LNCaP clone FGC (cell line): Measurements from ENCODE around the gene RIT1.

Experiments used
- DNase-seq: peaks from one replicate; pipeline ENCODE4 v3.0.0-alpha.2; 2011; ENCODE audit warnings: low read depth
- H3K4me3 ChIP-seq: 2 replicates; pipeline ENCODE4 v1.5.1; 2011; ENCODE audit warnings: mild to moderate bottlenecking, low read depth, low read length, control low read depth
- TF ChIP-seq, protein P1 (sequence below): IDR thresholded peaks from 2 replicates; pipeline ENCODE4 v1.5.1; 2012; ENCODE audit warnings: mild to moderate bottlenecking; ENCODE audit not compliant: control insufficient read depth, insufficient read depth; ENCODE audit errors: extremely low read depth

The RIT1 gene

DNA sequence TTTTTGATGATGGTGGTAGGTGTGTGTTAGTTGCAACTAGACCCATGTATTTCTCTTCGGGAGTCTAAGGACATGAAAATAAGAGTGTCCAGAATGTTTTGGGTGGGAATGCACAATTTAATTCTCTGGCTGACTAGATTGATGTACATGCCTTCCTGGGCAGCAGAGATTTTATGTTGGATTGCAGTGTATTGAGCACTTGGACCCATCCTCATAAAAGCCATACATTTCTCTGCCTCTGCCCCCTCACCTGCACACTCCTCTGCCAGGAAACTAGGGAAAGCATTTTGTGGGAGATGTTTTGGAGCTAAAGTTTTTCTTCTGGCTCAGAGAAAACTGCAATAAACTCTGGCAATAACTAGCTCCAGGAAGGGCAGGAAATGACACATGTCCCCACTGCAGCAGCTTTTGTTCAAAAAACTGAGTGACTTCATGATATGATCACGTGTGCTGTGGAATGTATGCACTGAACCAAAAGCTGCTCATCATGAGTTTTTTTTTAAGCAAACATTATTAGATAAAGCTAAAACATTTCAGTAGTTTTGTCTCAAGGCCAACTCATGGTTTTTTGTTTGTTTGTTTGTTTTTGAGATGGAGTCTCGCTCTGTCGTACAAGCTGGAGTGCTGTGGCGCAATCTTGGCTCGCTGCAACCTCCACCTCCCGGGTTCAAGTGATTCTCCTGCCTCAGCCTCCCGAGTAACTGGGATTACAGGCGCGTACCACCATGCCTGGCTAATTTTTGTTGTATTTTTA lies 17.6 kb downstream of the RIT1 start:
- TF ChIP-seq, protein P1, sequence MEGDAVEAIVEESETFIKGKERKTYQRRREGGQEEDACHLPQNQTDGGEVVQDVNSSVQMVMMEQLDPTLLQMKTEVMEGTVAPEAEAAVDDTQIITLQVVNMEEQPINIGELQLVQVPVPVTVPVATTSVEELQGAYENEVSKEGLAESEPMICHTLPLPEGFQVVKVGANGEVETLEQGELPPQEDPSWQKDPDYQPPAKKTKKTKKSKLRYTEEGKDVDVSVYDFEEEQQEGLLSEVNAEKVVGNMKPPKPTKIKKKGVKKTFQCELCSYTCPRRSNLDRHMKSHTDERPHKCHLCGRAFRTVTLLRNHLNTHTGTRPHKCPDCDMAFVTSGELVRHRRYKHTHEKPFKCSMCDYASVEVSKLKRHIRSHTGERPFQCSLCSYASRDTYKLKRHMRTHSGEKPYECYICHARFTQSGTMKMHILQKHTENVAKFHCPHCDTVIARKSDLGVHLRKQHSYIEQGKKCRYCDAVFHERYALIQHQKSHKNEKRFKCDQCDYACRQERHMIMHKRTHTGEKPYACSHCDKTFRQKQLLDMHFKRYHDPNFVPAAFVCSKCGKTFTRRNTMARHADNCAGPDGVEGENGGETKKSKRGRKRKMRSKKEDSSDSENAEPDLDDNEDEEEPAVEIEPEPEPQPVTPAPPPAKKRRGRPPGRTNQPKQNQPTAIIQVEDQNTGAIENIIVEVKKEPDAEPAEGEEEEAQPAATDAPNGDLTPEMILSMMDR: no peak
- H3K4me3 ChIP-seq: no peak overlapping the region
- no peak for DNase-seq

DNA sequence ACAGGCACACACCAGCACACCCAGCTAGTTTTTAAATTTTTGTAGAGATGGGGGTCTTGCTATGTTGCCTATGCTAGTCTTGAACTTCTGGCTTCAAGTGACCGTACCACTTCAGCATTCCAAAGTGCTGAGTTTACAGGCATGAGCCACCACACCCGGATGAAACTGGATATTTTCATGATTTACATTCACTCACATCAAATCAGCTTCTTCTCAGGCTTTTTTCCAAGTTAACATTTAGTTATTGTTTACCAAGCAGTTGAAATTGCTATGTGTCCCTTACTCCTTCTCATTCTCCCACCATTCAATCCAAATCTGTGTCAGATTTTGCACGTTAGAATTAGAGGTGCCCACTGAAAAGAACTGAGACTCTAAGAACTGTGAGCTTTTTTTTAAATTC lies 18.4 kb downstream of the RIT1 start:
- no peak overlapping the region for H3K4me3 ChIP-seq
- DNase-seq: no peak
- TF ChIP-seq, protein P1: no peak

DNA sequence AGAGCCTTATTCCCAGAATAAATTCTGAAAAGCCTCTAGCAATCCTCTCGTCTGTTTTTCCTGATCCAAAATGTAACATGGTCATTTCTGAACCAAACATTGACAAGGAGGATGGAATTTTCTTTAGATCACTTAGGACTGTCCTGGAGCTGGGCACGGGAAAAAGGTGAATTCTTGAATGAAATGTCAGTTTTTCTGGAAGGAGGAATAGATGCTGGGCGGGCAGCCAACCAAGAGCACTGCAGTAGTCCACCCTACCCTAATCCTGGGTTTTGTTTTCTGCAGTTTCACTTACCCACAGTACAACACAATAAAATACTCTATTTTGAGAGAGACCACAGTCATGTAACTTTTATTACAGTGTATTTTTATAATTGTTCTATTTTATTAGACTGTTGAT lies 20.9 kb downstream of the RIT1 start:
- no peak overlapping the region for H3K4me3 ChIP-seq
- TF ChIP-seq, protein P1: no peak
- no peak for DNase-seq

DNA sequence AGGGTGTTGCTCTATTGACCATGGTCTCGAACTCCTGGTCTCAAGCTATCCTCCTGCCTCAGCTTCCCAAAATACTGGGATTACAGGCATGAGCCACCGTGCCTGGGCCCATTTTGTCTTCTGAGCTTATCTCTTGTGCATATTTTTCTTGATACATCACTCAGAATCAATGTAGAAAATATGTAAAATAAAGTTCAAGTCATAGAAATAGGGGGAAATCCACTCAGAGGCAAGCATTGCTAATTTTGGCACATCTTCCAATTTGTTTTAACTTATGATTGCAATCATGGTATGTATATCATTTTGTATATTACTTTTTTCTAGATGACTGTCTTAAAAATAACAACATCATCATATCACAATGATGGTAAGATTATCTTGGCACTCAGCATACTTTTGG lies 21.6 kb downstream of the RIT1 start:
- no peak for DNase-seq
- TF ChIP-seq, protein P1: no peak
- no peak overlapping the region for H3K4me3 ChIP-seq

DNA sequence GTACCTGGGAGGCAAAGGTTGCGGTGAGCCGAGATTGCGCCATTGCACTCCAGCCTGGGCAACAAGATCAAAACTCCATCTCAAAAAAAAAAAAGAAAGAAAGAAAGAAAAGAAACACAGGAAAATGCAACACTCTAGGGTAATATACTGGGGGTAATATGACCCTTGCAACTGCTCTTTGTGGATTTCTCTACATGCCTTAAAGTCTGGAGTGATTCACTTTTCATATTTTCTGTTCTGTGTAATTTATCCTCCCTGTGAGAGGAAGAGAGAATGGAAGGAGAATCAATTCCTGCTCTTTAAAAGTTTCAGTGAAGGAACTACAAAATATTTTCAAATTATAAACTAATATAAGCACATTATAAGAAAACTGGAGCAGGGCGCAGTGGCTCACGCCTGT lies 22.7 kb downstream of the RIT1 start:
- DNase-seq: no peak
- no peak overlapping the region for H3K4me3 ChIP-seq
- TF ChIP-seq, protein P1: no peak

DNA sequence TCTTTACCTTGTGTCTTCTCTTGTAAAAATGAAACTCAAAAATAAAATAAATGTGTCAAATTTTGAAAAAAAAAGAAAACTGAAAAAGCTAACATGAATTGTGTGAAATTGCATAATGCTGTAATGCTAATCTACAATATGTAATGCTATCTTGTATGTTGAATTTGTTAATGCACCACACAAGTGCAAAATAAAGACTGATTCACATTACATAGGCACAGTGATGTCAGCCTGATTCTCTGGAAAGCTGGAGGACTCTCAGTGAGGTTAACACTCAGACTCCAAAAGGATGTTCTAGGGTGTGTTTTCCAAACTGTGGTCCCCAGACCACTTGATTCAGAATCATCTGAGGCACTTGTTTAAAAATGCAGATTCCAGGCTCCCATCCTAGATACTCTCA lies 26.2 kb downstream of the RIT1 start:
- TF ChIP-seq, protein P1: no peak
- no peak overlapping the region for H3K4me3 ChIP-seq
- DNase-seq: no peak
